ENCODE measurements around the gene PHLPP2. TPM values are rescaled to one million over a fixed set of nuclear protein-coding genes. Genes with fewer than 3 reads are reported as not detected.

PHLPP2 gene
- 1 to 10 TPM; 2.3 to 9.8 (median 5.6) TPM for total RNA-seq
- long read RNA-seq: 0 reads

GRCh38 chr16:71724320-71724751, at the start of gene PHLPP2:
TSS of gene PHLPP2 (minus strand) at chr16:71724701. CDS start at chr16:71714795, 9,906 bp downstream.
- no peak for ATAC-seq

GRCh38 chr16:71771571-71771970, 47.1 kb upstream of the PHLPP2 start:
- DNase-seq (no peak), ATAC-seq (no peak)
- Histone ChIP-seq H3K4me1 (no peaks in the 10 kb centered on the region), H3K27ac (no peak overlapping the region), H3K4me3 (no peak overlapping the region), H3K36me3 (peaks cover 0 to 63% (median 12%) of the 10 kb centered on the region in 4 donors), H3K27me3 (no peaks in the 10 kb centered on the region), H3K9me3 (no peaks in the 10 kb centered on the region)
- intact Hi-C loops (cut with DNase I): no loop called here
- TF ChIP-seq POLR2A (IDR thresholded peaks at IDR 0.05): no peak
- TF ChIP-seq CTCF (IDR thresholded peaks at IDR 0.05): no peak

More at GRCh38 chr16:71724320-71724751, at the start of gene PHLPP2:
- peak within 1 kb of the TSS; percentile 62 to 86 (median 72) for H3K27ac ChIP-seq
- H3K36me3 ChIP-seq: no peaks in the 10 kb centered on the region
- intact Hi-C loops (cut with DNase I): no loop called here
- H3K4me3 ChIP-seq: peak within 1 kb of the TSS; percentile 68 to 89 (median 84)
- H3K27me3 ChIP-seq: no peaks in the 10 kb centered on the region
- TF ChIP-seq CTCF (IDR thresholded peaks at IDR 0.05) (no peak), POLR2A (IDR thresholded peaks at IDR 0.05) (no peak)
- no peaks in the 10 kb centered on the region for H3K9me3 ChIP-seq
- no peak for DNase-seq
- peaks cover 0 to 24% (median 11%) of the 10 kb centered on the region in 4 donors for H3K4me1 ChIP-seq
- 31% methylated on average over 10 of the region's 10 CpGs for WGBS (ENCODE audit: insufficient coverage, low coverage, low lambda C conversion rate, missing lambda C conversion rate)

GRCh38 chr16:71769222-71769621, 44.7 kb upstream of the PHLPP2 start:
- DNase-seq: no peak
- Histone ChIP-seq H3K27ac (no peak overlapping the region), H3K9me3 (no peaks in the 10 kb centered on the region), H3K27me3 (no peaks in the 10 kb centered on the region), H3K4me3 (no peak overlapping the region), H3K4me1 (no peaks in the 10 kb centered on the region), H3K36me3 (peaks cover 0 to 64% (median 16%) of the 10 kb centered on the region in 4 donors)
- WGBS (ENCODE audit: insufficient coverage, low coverage, low lambda C conversion rate, missing lambda C conversion rate): 90% methylated on average over 1 of the region's 1 CpG
- ATAC-seq: no peak
- intact Hi-C loops (cut with DNase I): no loop called here
- TF ChIP-seq POLR2A (IDR thresholded peaks at IDR 0.05): no peak
- TF ChIP-seq CTCF (IDR thresholded peaks at IDR 0.05): no peak

- H3K27ac ChIP-seq: no peak overlapping the region
- no peaks in the 10 kb centered on the region for H3K9me3 ChIP-seq
- WGBS (ENCODE audit: insufficient coverage, low coverage, low lambda C conversion rate, missing lambda C conversion rate): 82% methylated on average over 3 of the region's 3 CpGs
- ATAC-seq (no peak), DNase-seq (no peak)
- peaks cover 0 to 65% (median 27%) of the 10 kb centered on the region in 4 donors for H3K36me3 ChIP-seq
- H3K27me3 ChIP-seq: no peaks in the 10 kb centered on the region
- no peak overlapping the region for H3K4me3 ChIP-seq
- TF ChIP-seq CTCF (IDR thresholded peaks at IDR 0.05) (no peak), POLR2A (IDR thresholded peaks at IDR 0.05) (no peak)
- H3K4me1 ChIP-seq: no peaks in the 10 kb centered on the region
- intact Hi-C loops (cut with DNase I): no loop called here
Observed at GRCh38 chr16:71767060-71767900, 42.8 kb upstream of the PHLPP2 start.
